ENCODE results near the gene C11orf16.
"Not testable (repeated sequence)": the region's sequence is repeated elsewhere in the genome, so short reads cannot be mapped to it uniquely, and the experiment has no call there.

The C11orf16 gene

GRCh38 chr11:8934742-8935488 is 2.2 kb upstream of the C11orf16 start:
- no peak for DNase-seq

DNA sequence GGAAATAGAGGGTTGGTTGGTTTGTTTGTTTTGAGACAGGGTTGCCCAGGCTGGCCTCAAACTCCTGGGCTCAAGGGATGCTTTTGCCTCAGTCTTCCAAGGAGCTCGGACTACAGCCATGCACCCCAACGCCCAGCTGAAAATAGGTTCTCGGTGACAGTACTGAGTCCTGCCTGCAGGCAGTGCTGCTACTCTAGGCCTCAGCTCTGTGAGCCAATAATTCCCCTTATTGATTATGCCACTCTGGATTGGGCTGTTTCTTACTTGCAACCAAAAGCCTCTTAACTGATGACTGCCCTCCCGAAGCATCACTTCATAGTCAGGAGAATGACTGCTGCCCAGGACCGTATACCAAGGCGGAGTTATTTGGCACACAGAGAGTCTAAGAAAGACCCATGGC is 1.2 kb upstream of the C11orf16 start:
- DNase-seq, result no peak

GRCh38 chr11:8930456-8931175 is 2.1 kb downstream of the C11orf16 start:
- no peak for DNase-seq

DNA sequence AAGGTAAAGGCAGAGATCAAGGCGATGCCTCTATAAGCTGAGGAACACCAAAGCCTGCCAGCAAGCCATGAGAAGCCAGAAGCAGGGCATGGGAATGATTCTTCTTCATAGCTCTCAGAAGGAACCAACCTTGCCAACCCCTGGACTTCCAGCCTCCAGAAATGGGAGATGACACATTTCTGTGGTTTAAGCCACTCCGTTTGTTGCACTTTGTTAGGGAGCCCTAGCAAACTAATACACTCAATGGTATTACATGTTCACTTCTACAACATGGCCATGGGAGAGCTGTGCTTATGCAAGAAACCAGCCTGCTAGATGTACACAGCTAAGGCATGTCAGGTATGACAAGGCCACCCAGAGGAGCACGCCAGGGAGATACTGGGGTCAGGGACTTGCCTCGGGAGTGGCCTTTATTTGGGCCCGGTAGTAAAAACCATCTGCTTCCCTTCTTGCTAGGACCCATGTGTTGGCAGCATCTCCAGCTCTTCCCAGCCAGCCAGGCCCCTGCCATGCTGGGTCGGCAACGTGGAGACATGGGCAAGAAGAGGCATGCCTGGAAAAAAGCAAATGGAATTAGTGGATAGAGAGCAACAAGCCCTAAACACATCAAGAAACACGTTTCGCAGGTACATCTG is 3.6 kb downstream of the C11orf16 start:
- no peak for DNase-seq

DNA sequence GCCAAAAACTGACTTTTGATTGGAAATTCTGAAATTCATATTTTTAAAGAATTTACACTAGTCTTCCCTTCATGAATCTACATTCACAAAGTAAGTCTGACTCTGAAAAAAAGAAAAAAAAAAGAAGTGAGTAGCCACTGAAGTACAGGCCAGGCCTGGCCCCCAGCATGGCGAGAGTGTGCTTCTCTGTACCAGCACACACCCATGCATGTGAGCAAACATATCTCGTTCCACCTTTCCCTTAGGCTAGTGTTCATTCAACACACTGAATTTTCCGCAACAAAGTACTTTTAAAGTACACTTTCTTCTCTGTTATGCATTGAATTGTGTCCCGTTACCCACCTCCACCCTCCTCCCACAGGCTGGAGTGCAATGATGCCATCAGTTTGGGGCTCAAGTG is 4.5 kb downstream of the C11orf16 start:
- DNase-seq, result no peak

GRCh38 chr11:8927233-8927632 is 5.5 kb downstream of the C11orf16 start:
- DNase-seq, result no peak

GRCh38 chr11:8926236-8926635 is 6.5 kb downstream of the C11orf16 start:
- no peak for DNase-seq

GRCh38 chr11:8925711-8926110 is 7.0 kb downstream of the C11orf16 start:
- DNase-seq, result no peak

GRCh38 chr11:8922691-8923090 is 10.1 kb downstream of the C11orf16 start:
- DNase-seq, result no peak

DNA sequence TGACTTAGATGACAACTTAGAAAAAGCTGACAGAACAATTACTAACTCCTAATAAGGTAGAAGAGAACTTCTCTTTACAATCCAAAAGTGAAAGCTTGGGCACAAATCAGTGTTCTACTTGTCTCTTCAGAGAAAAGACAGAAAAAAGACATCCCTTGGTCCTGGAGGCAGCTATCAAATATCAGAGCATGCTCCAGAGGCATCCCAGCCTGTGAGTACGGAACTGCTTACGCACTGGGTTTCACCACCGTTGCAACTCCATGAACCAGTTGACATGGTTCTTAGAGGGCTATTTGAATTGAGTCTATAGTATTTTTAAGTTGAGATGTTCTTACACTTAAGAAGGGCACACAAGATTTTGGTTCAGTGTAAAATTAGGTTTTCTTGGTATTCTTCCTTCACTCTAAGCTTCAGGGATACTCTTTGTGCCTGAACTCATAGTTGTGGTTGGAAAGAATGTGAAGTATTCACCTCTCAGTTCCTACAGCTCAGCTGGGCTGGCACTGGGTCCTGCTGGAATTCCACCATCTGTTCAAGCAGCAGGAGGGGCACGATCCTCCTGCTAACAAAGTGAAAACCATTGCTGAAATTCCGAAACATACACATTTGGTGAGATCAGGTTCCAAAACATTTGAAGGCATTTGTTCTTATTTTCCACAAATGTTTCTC is 15.5 kb downstream of the C11orf16 start:
- DNase-seq, result no peak

DNA sequence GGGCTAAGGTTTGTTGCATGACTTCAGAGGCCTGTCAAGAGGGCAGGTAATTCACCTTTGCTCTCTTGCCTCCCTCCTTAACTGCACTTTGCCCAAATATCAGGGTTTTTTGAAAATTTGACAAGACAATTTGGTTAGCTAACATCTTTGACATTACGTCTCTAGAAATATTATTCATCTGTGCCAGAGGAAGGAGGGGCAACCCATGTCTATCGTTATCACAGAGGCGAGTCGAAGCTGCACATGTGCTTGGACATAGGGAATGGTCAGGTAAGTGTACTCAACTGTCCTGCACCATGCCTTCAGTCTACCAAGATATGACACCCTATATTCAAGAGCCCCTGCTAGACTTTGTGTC is 18.1 kb downstream of the C11orf16 start:
- no peak for DNase-seq

- DNase-seq, result peak in 1 of 4 experiments; percentile 30
These were observed 18.6 kb downstream of the C11orf16 start for GRCh38 chr11:8913961-8914660.

- DNase-seq, result peak; percentile 41 to 65 (median 48)
These were observed 21.5 kb downstream of the C11orf16 start, which contains the start of gene AKIP1 for GRCh38 chr11:8911029-8911823. TSS of gene AKIP1 (plus strand) at chr11:8911189. CDS start at chr11:8911450, 261 bp downstream.

GRCh38 chr11:8910649-8911026 is 22.1 kb downstream of the C11orf16 start:
- DNase-seq, result no peak

DNA sequence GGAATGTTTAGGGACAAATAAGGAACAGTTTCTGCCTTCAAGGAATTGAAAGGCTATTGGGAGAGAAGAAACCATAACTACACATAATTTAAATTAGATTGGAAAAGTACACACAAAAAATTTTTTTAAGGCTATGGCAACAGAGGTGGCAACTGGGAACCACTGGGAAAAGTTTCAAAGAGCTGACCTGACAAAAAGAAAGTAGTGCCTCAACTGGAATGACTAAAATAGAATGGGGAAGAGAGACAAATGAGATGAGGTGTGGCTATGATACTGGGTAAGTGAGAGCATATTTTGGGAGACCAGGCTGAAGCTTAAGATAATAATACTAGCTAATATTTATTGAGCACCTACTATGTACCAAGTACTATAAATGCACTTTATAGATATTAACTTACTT is 24.6 kb downstream of the C11orf16 start:
- no peak for DNase-seq

- no peak for DNase-seq
These were observed 25.6 kb downstream of the C11orf16 start for GRCh38 chr11:8907116-8907515.

DNA sequence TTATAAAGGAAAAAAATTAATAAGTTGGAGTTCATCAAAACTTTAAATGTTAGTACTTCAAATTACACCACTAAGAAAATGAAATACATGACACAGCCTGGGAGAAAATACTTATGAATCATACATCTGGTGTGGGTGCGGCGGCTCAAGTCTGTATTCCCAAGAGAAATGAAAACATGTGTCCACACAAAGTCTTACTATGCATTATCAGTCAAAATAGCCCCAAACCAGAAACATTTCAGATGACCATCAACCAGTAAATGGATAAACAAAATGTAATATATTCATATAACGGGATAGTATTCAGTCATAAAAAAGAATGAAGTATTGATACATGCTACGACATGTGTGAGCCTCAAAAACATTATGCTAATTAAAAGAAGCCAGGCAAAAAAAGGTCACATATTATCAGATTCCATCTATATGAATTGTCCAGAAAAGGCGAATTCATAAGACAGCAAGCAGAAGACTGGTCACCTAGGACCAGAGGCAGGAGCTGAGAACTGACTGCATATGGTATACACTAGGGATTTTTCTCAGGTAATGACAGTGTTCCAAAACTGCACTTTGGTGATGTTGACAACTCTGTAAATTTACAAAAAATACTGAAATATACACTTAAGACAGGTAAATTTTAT is 27.1 kb downstream of the C11orf16 start:
- DNase-seq, result no peak

DNA sequence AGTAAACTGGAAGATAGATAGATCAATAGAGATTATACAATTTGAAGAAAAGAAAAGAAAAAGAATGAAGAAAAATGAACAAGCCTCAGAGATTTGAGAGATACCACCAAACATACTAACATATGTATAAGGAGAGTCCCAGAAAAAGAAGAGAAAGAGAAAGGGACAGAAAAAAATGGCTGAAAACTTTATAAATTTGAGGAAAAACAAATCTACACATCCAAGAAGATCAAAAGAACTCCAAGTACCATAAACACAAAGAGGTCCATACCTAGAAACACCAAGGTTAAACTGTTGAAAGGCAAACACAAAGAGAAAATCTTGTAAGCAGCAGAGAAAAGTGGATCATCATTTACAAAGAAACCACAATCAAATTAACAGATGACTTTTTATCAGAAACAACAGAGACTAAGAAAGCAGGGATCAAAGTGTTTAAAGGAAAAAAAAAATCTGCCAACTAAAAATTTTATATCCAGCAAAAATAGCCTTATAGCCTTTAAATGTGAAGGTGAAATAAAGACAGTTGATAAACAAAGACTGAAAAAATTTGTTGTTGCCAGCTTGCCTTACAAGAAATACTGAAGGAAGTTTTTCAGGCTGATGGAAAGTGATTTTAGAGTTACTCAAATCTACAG is 33.5 kb downstream of the C11orf16 start:
- no peak for DNase-seq

DNA sequence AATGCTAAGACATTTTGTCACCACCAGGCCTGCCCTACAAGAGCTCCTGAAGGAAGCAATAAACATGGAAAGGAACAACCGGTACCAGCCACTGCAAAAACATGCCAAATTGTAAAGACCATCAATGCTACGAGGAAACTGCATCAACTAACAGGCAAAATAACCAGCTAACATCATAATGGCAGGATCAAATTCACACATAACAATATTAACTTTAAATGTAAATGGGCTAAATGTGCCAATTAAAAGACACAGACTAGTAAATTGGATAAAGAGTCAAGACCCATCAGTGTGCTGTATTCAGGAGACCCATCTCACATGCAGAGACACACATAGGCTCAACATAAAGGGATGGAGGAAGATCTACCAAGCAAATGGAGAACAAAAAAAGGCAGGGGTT is 41.6 kb downstream of the C11orf16 start:
- not testable (repeated sequence) for DNase-seq

GRCh38 chr11:8886322-8886721 is 46.4 kb downstream of the C11orf16 start:
- no peak for DNase-seq

DNA sequence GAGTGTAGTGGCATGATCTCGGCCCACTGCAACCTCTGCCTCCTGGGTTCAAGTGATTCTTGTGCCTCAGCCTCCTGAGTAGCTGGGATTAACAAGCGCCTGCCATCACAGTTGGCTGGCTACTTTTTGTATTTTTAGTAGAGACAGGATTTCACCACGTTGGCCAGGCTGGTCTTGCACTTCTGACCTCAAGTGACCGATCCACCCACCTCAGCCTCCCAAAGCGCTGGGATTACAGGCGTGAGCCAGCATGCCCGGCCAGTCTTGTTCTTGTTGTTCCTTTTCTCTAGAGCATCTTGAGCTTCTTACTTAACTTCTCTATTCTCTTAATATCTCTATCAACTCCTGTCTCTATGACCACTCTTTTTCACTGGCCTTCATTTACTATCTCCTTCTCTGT is 51.2 kb downstream of the C11orf16 start:
- not testable (repeated sequence) for DNase-seq

All from activated naive CD4-positive, alpha-beta T cell (primary cell).